HG03103 (cell line): Measurements from ENCODE around the gene GDPD4.
"Not testable (repeated sequence)": the region's sequence is repeated elsewhere in the genome, so short reads cannot be mapped to it uniquely, and the experiment has no call there.

ENCODE experiments used
- ATAC-seq: cut with Tn5 transposase; IDR thresholded peaks from one replicate; pipeline ENCODE4 v1.9.1; 2021; ENCODE audit warnings: low read depth; ENCODE audit not compliant: unreplicated experiment

GDPD4 gene

DNA sequence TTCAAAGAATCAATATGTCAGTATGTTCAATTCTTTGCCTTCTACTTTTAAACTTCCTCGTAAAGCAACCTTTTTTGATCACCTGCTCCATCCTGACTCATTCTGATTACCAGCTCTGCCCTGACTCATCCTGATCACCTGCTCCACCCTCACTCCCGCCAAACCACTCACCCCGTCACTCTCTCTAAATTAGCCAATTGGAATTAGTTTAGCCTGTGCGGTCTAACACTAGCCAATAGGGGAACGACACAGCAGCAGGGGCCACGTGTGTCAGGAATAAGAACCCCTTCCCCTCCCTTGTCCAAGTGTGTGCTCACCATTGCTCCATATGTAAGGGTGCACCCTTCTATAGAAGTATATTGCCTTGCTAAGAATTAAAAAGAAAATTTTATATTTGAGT, 1.5 kb downstream of the GDPD4 start:
- not testable (repeated sequence) for ATAC-seq

DNA sequence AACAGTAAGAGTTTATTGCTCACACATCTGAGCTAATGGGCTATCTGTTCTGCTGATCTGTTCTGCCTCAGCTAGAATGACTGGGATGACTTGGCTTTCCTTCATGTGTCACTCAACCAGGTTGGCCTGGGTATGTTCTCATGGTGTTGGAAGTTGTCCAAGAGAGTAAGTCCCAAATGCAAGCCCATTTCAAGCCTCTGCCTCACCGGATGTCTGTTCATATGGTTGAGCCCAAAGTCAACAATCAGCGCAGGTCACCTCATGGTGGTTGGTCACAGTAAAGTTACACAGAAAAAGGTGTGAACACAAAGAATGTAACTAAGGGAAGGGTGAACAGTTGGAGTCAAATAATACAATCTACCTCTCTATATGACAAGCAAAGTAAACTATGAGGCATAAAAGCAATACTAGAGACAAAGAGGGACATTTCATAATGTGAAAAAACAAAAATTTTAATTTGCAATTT, 1.9 kb downstream of the GDPD4 start:
- no peak for ATAC-seq

DNA sequence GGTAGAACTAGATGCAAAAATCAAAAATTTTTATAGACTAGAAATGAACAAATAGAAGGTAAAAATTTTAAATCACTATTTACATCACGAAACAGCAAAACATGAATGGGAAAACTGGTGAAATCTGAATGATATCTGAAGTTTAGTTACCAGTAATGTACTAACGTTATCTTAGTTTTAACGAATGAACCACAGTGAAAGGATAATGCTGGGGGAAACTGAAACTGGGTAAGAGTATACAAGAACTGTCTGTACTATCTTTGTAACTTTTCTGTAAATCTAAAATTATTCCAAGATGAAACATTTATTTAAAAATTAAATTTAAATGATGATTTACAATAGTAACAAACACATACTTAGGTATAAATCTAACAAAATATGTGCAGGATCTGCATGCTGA, 7.4 kb downstream of the GDPD4 start:
- ATAC-seq: no peak

GRCh38 chr11:77289737-77290136, 11.7 kb downstream of the GDPD4 start:
- ATAC-seq: no peak

GRCh38 chr11:77287615-77288273, 13.7 kb downstream of the GDPD4 start:
- no peak for ATAC-seq

GRCh38 chr11:77287136-77287535, 14.3 kb downstream of the GDPD4 start:
- no peak for ATAC-seq

- no peak for ATAC-seq
These were observed 16.7 kb downstream of the GDPD4 start for GRCh38 chr11:77284476-77285468.

DNA sequence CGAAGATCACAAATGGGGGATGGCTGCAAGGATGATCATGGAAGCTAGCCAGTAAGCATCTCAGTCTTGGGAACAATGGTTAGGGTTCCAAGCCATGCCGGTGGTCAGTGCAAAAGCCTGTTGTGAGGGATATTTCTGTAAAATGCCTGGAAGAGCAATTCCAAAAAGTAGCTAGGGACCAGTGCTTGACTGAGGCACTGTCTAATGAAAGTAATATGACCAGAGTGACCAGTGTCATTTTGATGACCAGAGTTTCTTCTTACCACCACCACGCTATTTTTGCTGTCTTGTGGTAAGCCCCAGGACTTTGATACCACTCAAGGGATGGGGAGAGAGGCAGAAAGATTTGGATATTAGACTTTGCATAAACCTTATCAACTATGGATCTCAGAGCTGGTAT, 18.4 kb downstream of the GDPD4 start:
- no peak for ATAC-seq

DNA sequence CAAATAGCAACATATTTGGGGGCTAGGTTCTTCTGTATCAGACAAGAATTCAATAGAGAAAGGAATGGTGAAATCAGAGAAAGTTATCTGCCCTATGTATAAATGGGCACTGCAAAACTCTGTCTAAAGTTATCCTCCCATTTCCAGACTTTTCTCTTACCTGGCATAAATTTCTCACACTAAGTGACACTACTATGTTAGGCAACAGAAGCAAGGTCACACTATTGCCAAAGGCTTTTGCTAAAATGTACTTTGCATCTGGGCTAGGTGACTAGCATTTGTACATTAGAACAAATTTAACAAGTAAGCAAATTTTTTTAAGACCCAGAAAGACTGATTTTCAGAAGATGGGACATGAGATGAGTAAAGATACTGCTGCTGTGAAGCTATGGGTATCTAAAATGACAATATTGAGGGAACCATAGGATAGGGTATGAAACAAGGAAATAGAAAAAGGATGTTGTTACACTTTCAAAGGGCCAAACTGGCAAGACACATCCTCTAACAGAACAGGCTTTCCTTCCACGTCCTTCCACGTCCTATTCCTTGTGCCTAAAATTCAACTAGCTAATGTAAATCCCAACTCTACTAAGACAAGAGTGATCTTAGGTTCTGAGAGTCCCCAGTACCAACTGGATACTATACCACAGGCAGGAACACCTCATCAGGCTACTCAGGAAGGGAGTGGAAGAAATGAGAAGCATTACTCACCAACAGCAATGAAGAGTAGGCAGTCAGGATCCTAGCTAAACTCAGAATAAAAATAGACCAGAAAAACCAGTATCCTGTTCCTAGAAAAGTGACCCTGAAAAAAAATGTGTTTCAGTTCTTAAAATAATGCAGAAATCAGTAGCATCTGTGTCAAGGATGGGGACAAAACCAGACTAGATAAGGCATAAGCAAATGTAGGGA, 22.6 kb downstream of the GDPD4 start:
- ATAC-seq: no peak

DNA sequence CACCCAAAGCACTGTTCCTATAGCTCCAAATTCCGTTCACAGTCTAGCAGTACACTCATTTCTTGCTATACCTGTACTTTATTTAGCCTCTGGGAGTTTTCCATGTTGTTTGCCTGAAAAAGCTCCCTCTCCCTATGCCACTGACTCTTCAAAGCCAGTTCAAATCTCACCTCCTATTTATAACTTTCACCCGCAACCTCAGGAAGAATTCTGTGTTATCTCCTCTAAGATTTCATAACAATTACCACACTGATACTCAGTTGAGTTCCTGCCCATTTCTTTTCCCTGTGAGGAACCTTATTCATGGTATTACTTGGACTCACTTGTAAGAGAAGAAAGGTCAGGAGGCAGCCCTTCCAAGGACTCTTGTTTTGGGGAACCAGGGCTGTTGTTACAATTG, 25.2 kb downstream of the GDPD4 start:
- ATAC-seq: no peak

- no peak for ATAC-seq
These were observed 30.6 kb downstream of the GDPD4 start for GRCh38 chr11:77270921-77271320.

DNA sequence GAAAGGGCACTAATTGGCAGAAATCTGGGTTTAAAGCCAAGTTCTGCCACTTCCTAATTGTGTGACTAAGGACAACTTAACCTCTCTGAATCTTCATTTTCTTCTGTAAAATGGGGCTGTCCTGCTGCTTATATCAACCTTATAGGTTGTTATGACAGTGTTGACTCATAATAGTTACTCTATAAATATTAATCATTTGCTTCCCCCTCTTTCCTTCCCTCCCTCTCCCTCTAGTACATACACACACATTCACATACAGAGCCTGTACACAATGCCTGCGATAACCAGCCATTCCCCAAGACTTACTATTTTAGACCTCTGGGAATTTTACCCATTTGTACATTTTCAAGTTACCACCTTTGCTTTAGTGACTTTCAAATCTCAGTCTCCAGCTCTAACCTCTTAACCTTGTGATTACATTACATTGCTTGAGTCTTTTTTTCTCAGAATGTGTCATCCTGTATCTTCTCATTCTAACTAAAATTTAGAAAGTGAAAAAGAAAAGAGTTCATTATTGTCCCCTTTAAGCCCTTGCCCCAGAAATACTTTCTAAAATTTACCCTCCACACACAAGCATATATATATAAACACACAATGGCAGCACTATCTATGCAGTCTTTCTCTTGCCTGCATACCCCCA, 31.9 kb downstream of the GDPD4 start:
- ATAC-seq: no peak

DNA sequence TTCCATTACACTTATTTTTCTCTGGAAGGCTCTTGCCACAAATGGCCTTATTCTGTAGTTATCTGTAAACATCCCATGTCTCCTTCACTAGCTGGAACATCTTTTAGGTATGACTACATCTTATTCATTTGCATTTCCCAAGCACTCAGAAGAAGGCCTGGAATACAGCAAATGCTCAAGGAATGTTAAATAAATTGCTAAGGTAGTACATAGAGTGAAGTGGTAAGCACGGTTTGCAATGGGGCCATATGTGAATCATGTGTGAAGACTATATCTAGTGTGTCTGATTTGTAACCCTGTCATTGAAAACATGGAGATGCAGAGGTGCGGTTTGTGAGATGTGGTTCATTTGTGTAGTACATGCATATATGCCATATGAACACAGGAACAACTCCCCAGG, 33.5 kb downstream of the GDPD4 start:
- ATAC-seq: no peak

- no peak for ATAC-seq
These were observed 34.7 kb downstream of the GDPD4 start for GRCh38 chr11:77266766-77267165.

DNA sequence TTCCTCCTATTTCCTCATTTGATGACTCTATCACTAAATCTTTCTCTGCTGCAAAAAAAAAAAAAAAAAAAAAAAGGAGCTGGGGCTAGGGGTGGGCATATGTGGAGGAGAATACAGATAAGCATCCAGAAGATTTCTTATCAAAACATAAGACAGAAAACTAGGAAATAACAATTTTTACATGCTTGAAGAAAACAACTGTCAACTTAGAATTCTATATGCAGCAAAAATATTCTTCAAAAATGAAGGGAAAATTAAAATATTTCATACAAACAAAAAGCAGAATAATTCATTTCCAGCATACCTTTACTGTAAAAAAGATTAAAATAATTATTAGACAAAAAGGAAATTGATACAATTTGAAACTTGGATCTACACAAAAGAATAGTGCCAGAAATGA, 38.7 kb downstream of the GDPD4 start:
- no peak for ATAC-seq

DNA sequence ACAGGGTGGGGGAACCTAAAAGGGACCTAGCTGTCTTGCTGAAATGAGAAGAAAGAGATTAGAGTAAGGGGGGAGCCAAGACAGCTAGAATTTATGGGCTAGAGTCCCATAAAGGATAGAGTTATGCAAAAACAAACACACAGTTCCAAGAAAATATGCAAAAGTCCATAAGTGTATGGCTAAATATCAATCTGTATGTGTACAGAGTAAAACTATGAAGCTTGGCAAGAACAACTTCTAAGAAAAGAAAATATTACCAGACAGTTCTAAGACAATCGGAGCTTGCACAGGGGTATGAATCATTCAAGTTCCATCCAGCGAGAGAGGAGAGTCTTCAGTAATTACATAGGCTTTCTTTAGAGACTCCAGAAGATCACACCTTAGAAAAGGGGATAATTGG, 41.8 kb downstream of the GDPD4 start:
- no peak for ATAC-seq

GRCh38 chr11:77253690-77254089, 47.8 kb downstream of the GDPD4 start:
- no peak for ATAC-seq

GRCh38 chr11:77252555-77253270, 48.8 kb downstream of the GDPD4 start:
- ATAC-seq: no peak

GRCh38 chr11:77250881-77251640, 50.4 kb downstream of the GDPD4 start:
- ATAC-seq: no peak
